HCT116 (cell line): ENCODE data around the gene AFDN. TPM values are rescaled to one million over a fixed set of nuclear protein-coding genes. Genes with fewer than 3 reads are reported as not detected.

Source experiments
- ATAC-seq: fragments of 200-7000 bp; cut with Tn5 transposase; 2 replicates; pipeline ENCODE4 v1.9.1; 2020; ENCODE audit warnings: mild to moderate bottlenecking, moderate library complexity
- BruUV-seq: library from RNA; stranded (reverse); fragments of 400-500 nt; replicated peaks from 2 replicates; lab custom pipeline; 2021; lab: Mats Ljungman, UMichigan
- CTCF ChIA-PET: fragments of 300-600 bp; sonication (Branson Sonifier 250); formaldehyde crosslinking; loops from one replicate; lab custom pipeline; 2021; ENCODE audit warnings: antibody characterized with exemption; lab: Charles Lee
- POLR2A ChIA-PET: fragments of 300-600, 350-600 bp; sonication (Branson Sonifier 250); formaldehyde crosslinking; loops from one replicate; lab custom pipeline; 2021; ENCODE audit warnings: antibody characterized with exemption; lab: Charles Lee
- RAD21 ChIA-PET, 2 experiments: fragments of 300-600 bp; sonication (Branson Sonifier 250); formaldehyde crosslinking; loops; one replicate each; lab custom pipeline; 2023; ENCODE audit warnings: low total read pairs in 2 of 2; ENCODE audit not compliant: uncharacterized antibody in 2 of 2, unreplicated experiment in 2 of 2, low non-redundant PET in 1 of 2; lab: Charles Lee
- DNase-seq: peaks from one replicate; pipeline ENCODE4 v3.0.0-alpha.2; 2010; ENCODE audit warnings: low read depth, low spot score
- H2AFZ ChIP-seq: fragments of 200-600 bp; shearing (Covaris generic), sonication (generic); 2 replicates; pipeline ENCODE4 v1.6.1; 2017; ENCODE audit warnings: low read depth, mixed run types, mixed read lengths, antibody characterized with exemption, low read length; ENCODE audit not compliant: poor library complexity, severe bottlenecking
- H3K27ac ChIP-seq: 2 replicates; pipeline ENCODE4 v1.5.1; 2012; ENCODE audit warnings: low read depth, low read length
- H3K27me3 ChIP-seq: fragments of 200-600 bp; sonication (generic); 2 replicates; pipeline ENCODE4 v1.6.1; 2016; ENCODE audit warnings: mixed run types, low read length, mixed read lengths; ENCODE audit not compliant: insufficient read depth
- H3K36me3 ChIP-seq, 2 experiments: fragments of 200-500 bp in 1 of 2; fragments of 200-600 bp in 1 of 2; sonication (Bioruptor generic) in 1 of 2; sonication (generic) in 1 of 2; 2 replicates each; pipeline versions ENCODE4 v1.5.1 to v1.6.1; 2014 to 2016; ENCODE audit warnings: low read length in 2 of 2, inconsistent platforms in 1 of 2, mixed read lengths in 1 of 2, mixed run types in 1 of 2; ENCODE audit not compliant: insufficient read depth in 2 of 2, control insufficient read depth in 1 of 2
- H3K4me1 ChIP-seq, 2 experiments: fragments of 200-600 bp in 1 of 2; sonication (generic) in 1 of 2; 2 replicates each; pipeline versions ENCODE4 v1.5.1 to v1.6.1; 2012 to 2017; ENCODE audit warnings: low read length in 2 of 2, inconsistent platforms in 1 of 2, mild to moderate bottlenecking in 1 of 2, mixed read lengths in 1 of 2, mixed run types in 1 of 2, moderate library complexity in 1 of 2; ENCODE audit not compliant: insufficient read depth in 2 of 2, control insufficient read depth in 1 of 2
- H3K4me2 ChIP-seq: fragments of 200-600 bp; sonication (generic); 2 replicates; pipeline ENCODE4 v1.6.1; 2017; ENCODE audit warnings: mixed run types, low read length, mixed read lengths
- H3K4me3 ChIP-seq, 2 experiments: fragments of 200-600 bp in 1 of 2; sonication (generic) in 1 of 2; replicated peaks in 1 of 2; 2 replicates each; pipeline ENCODE4 v1.5.1; 2011 to 2016; ENCODE audit warnings: low read length in 2 of 2, control low read depth in 1 of 2, low read depth in 1 of 2, mild to moderate bottlenecking in 1 of 2, mixed read lengths in 1 of 2, mixed run types in 1 of 2
- H3K79me2 ChIP-seq: fragments of 200-600 bp; sonication (generic); 2 replicates; pipeline ENCODE4 v1.6.1; 2017; ENCODE audit warnings: mild to moderate bottlenecking, mixed run types, low read length, moderate library complexity, mixed read lengths; ENCODE audit not compliant: insufficient read depth
- H3K9ac ChIP-seq: fragments of 200-600 bp; sonication (generic); 2 replicates; pipeline ENCODE4 v1.6.1; 2016; ENCODE audit warnings: low read length, mixed read lengths
- H3K9me2 ChIP-seq: fragments of 200-600 bp; sonication (generic), shearing (Covaris generic); 2 replicates; pipeline ENCODE4 v1.6.1; 2017; ENCODE audit warnings: mixed run types, mild to moderate bottlenecking, moderate library complexity; ENCODE audit not compliant: insufficient read depth
- H3K9me3 ChIP-seq, 2 experiments: fragments of 200-500 bp in 1 of 2; fragments of 200-600 bp in 1 of 2; sonication (Bioruptor generic) in 1 of 2; sonication (generic) in 1 of 2; 2 replicates each; pipeline ENCODE4 v1.6.1; 2014 to 2017; ENCODE audit warnings: low read length in 2 of 2, mixed read lengths in 2 of 2, inconsistent platforms in 1 of 2, low read depth in 1 of 2, mild to moderate bottlenecking in 1 of 2, mixed run types in 1 of 2, moderate library complexity in 1 of 2; ENCODE audit not compliant: control insufficient read depth in 1 of 2, insufficient read depth in 1 of 2
- H4K20me1 ChIP-seq: fragments of 200-600 bp; sonication (generic), shearing (Covaris generic); 2 replicates; pipeline ENCODE4 v1.6.1; 2017; ENCODE audit warnings: mixed run types, mild to moderate bottlenecking, moderate library complexity; ENCODE audit not compliant: insufficient read depth
- CBX3 ChIP-seq: IDR thresholded peaks from 2 replicates; pipeline ENCODE4 v1.6.1; 2012; ENCODE audit warnings: low read depth
- CTCF ChIP-seq, 3 experiments: fragments of 200-600 bp in 1 of 3; sonication (generic) in 1 of 3; IDR thresholded peaks in 2 of 3; conservative IDR thresholded peaks in 1 of 3; 2 replicates each; pipeline ENCODE4 v1.5.1; 2012 to 2017; ENCODE audit warnings: low read depth in 2 of 3, low read length in 2 of 3, antibody characterized with exemption in 1 of 3, borderline replicate concordance in 1 of 3, control low read depth in 1 of 3, mild to moderate bottlenecking in 1 of 3, mixed read lengths in 1 of 3, mixed run types in 1 of 3, moderate library complexity in 1 of 3; ENCODE audit not compliant: insufficient read depth in 1 of 3
- ELF1 ChIP-seq: IDR thresholded peaks from 2 replicates; pipeline ENCODE4 v1.6.1; 2012; ENCODE audit warnings: low read depth, borderline replicate concordance
- EZH2 ChIP-seq: fragments of 200-600 bp; sonication (generic); IDR thresholded peaks from 2 replicates; pipeline ENCODE4 v1.6.1; 2017; ENCODE audit warnings: antibody characterized with exemption, mixed run types
- REST ChIP-seq: IDR thresholded peaks from 2 replicates; pipeline ENCODE4 v1.6.1; 2012; ENCODE audit warnings: low read depth
- SP1 ChIP-seq: IDR thresholded peaks from 2 replicates; pipeline ENCODE4 v1.6.1; 2012; ENCODE audit warnings: low read depth
- SRF ChIP-seq: IDR thresholded peaks from 2 replicates; pipeline ENCODE4 v1.6.1; 2012; ENCODE audit warnings: low read depth
- YY1 ChIP-seq: IDR thresholded peaks from 2 replicates; pipeline ENCODE4 v1.6.1; 2011; ENCODE audit warnings: low read length, low read depth, moderate library complexity, mild to moderate bottlenecking; ENCODE audit not compliant: insufficient replicate concordance; ENCODE audit errors: extremely low read depth
- ZNF274 ChIP-seq: fragments of 200-500 bp; sonication (Bioruptor generic); IDR thresholded peaks from 2 replicates; pipeline ENCODE4 v1.6.1; 2014; ENCODE audit warnings: mild to moderate bottlenecking, low read depth, low read length, inconsistent platforms
- intact Hi-C: fragments of 100-400 bp; cut with micrococcal nuclease; formaldehyde crosslinking; loops from 2 replicates; pipeline ENCODE4 v1.10.0; 2022
- total RNA-seq: library from RNA; stranded (reverse); gene quantifications from one replicate; pipeline ENCODE4 v1.2.1, GENCODE V29; 2021; ENCODE audit not compliant: unreplicated experiment

AFDN gene
- total RNA-seq, 1 experiment from 2014 or later, result 59.4 TPM

- CTCF ChIA-PET, result no interaction called here
- Histone ChIP-seq H3K4me2 (no peak overlapping the region), H3K27me3 (no peaks in the 10 kb centered on the region), H3K4me1 (peaks cover 0 to 18% of the 10 kb centered on the region in 2 experiments; a peak in 3 of 4 replicates), H3K36me3 (peaks cover 8 to 17% of the 10 kb centered on the region in 2 experiments; a peak in 3 of 4 replicates), H3K27ac (no peak overlapping the region), H2AFZ (no peak overlapping the region), H3K9ac (no peak overlapping the region), H3K4me3 (no peak overlapping the region), H3K9me3 (no peaks in the 10 kb centered on the region), H3K79me2 (peaks cover 9% of the 10 kb centered on the region; the same call in 1 of the 2 replicates), H4K20me1 (no peaks in the 10 kb centered on the region), H3K9me2 (no peaks in the 10 kb centered on the region)
- no peak for DNase-seq
- POLR2A ChIA-PET, result no interaction called here
- TF ChIP-seq SP1 (no peak), ZNF274 (no peak), CTCF (IDR thresholded peaks at IDR 0.05 in 2 of 3, conservative IDR thresholded peaks at IDR 0.05 in 1 of 3; ENCODE audit: borderline replicate concordance in 1 of 3, insufficient read depth in 1 of 3, low read depth in 2 of 3, low read length in 2 of 3) (no peak), EZH2 (no peak), YY1 (no peak), CBX3 (no peak), ELF1 (no peak), SRF (no peak), REST (no peak)
- no peak for ATAC-seq
- intact Hi-C loops, result no loop called here
- BruUV-seq, result no TSS peak
- RAD21 ChIA-PET, result no interaction called here
These were observed 127.4 kb downstream of the AFDN start for GRCh38 chr6:167954151-167954550.
